GM23248 (cell line): ENCODE data around the gene PCDHB6.

Source experiments
- EZH2 ChIP-seq: fragments of 200-600 bp; sonication (generic); IDR thresholded peaks from 2 replicates; pipeline ENCODE4 v1.6.1; 2018; ENCODE audit warnings: antibody characterized with exemption, mild to moderate bottlenecking; ENCODE audit not compliant: insufficient read depth, poor library complexity, severe bottlenecking
- EZH2phosphoT487 ChIP-seq: fragments of 200-600 bp; sonication (generic); IDR thresholded peaks from 2 replicates; pipeline ENCODE4 v1.6.1; 2018; ENCODE audit warnings: antibody characterized with exemption, moderate library complexity, mild to moderate bottlenecking, low read depth; ENCODE audit not compliant: insufficient read depth

GRCh38 chr5:141119250-141119649 lies 30.6 kb upstream of the PCDHB6 start:
- TF ChIP-seq EZH2 (no peak), EZH2phosphoT487 (no peak)
